ENCODE results near the gene CWF19L2. TPM values are rescaled to one million over a fixed set of nuclear protein-coding genes. Genes with fewer than 3 reads are reported as not detected.
"Not testable (repeated sequence)": the region's sequence is repeated elsewhere in the genome, so short reads cannot be mapped to it uniquely, and the experiment has no call there.

The CWF19L2 gene
- total RNA-seq, 3 donors from 2014 or later: 9.0 to 20.2 (median 12.7) TPM

- ATAC-seq (no peak), DNase-seq (no peak)
- H3K9me3 ChIP-seq: no peaks in the 10 kb centered on the region
- H3K4me1 ChIP-seq (ENCODE audit: low read depth): no peaks in the 10 kb centered on the region
- H3K36me3 ChIP-seq (ENCODE audit: low read depth): no peaks in the 10 kb centered on the region
- H3K4me3 ChIP-seq: no peak overlapping the region
- intact Hi-C loops (cut with DNase I, micrococcal nuclease): no loop called here
- TF ChIP-seq, protein P1, sequence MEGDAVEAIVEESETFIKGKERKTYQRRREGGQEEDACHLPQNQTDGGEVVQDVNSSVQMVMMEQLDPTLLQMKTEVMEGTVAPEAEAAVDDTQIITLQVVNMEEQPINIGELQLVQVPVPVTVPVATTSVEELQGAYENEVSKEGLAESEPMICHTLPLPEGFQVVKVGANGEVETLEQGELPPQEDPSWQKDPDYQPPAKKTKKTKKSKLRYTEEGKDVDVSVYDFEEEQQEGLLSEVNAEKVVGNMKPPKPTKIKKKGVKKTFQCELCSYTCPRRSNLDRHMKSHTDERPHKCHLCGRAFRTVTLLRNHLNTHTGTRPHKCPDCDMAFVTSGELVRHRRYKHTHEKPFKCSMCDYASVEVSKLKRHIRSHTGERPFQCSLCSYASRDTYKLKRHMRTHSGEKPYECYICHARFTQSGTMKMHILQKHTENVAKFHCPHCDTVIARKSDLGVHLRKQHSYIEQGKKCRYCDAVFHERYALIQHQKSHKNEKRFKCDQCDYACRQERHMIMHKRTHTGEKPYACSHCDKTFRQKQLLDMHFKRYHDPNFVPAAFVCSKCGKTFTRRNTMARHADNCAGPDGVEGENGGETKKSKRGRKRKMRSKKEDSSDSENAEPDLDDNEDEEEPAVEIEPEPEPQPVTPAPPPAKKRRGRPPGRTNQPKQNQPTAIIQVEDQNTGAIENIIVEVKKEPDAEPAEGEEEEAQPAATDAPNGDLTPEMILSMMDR (IDR thresholded peaks at IDR 0.05): no peak
Measured at GRCh38 chr11:107430525-107430924, 27.1 kb downstream of the CWF19L2 start.

GRCh38 chr11:107427569-107428180 is 29.9 kb downstream of the CWF19L2 start:
- Histone ChIP-seq H3K9me3 (no peaks in the 10 kb centered on the region), H3K4me3 (no peak overlapping the region), H3K36me3 (ENCODE audit: low read depth) (no peaks in the 10 kb centered on the region), H3K4me1 (ENCODE audit: low read depth) (no peaks in the 10 kb centered on the region)
- TF ChIP-seq, protein P1 (IDR thresholded peaks at IDR 0.05): no peak
- no peak for ATAC-seq
- no peak for DNase-seq
- intact Hi-C loops (cut with DNase I, micrococcal nuclease): no loop called here

- H3K9me3 ChIP-seq: no peaks in the 10 kb centered on the region
- peaks cover 7% of the 10 kb centered on the region for H3K4me1 ChIP-seq (ENCODE audit: low read depth)
- DNase-seq (no peak), ATAC-seq (no peak)
- no peaks in the 10 kb centered on the region for H3K36me3 ChIP-seq (ENCODE audit: low read depth)
- no peak overlapping the region for H3K4me3 ChIP-seq
- TF ChIP-seq, protein P1 (IDR thresholded peaks at IDR 0.05): no peak
- intact Hi-C loops (cut with DNase I, micrococcal nuclease): no loop called here
Measured at GRCh38 chr11:107413352-107413751, 44.3 kb downstream of the CWF19L2 start.

GRCh38 chr11:107408762-107409211 is 48.8 kb downstream of the CWF19L2 start:
- DNase-seq (no peak), ATAC-seq (no peak)
- no peaks in the 10 kb centered on the region for H3K36me3 ChIP-seq (ENCODE audit: low read depth)
- TF ChIP-seq, protein P1 (IDR thresholded peaks at IDR 0.05): no peak
- H3K4me3 ChIP-seq: no peak overlapping the region
- peaks cover 7% of the 10 kb centered on the region for H3K4me1 ChIP-seq (ENCODE audit: low read depth)
- no peaks in the 10 kb centered on the region for H3K9me3 ChIP-seq
- intact Hi-C loops (cut with DNase I, micrococcal nuclease): no loop called here

DNA sequence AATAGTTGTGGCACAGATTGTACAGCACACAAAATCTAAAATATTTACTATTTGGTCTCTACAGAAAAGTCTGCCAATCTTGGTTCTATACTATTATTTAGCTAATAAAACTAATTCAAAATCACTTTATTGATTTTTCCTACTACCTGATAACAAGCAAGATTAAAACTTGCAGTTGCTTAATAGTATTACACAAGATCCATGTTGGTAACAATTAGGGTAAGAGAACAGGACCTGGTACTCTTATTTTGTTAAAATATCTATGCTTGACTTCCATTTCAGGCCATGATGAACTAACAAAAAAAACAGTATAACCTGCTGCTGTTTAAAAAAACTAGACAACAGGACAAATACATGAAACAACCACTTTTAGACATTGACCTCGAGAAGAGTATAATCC is 52.4 kb downstream of the CWF19L2 start:
- ATAC-seq: no peak
- Histone ChIP-seq H3K4me1 (ENCODE audit: low read depth) (peaks cover 7% of the 10 kb centered on the region), H3K36me3 (ENCODE audit: low read depth) (no peaks in the 10 kb centered on the region), H3K9me3 (no peaks in the 10 kb centered on the region), H3K4me3 (no peak overlapping the region)
- intact Hi-C loops (cut with DNase I, micrococcal nuclease): no loop called here
- no peak for DNase-seq
- TF ChIP-seq, protein P1 (IDR thresholded peaks at IDR 0.05): no peak

GRCh38 chr11:107401131-107401530 is 56.5 kb downstream of the CWF19L2 start:
- intact Hi-C loops (cut with DNase I, micrococcal nuclease); DNase-seq; H3K4me3 ChIP-seq; ATAC-seq; H3K4me1 ChIP-seq (ENCODE audit: low read depth); H3K36me3 ChIP-seq (ENCODE audit: low read depth); H3K9me3 ChIP-seq: not testable (repeated sequence)
